GM23338 (cell line): Measurements from ENCODE around the gene NINJ1. TPM values are rescaled to one million over a fixed set of nuclear protein-coding genes. Genes with fewer than 3 reads are reported as not detected.
A peak's percentile ranks its signal among the peaks of the same experiment; 100 is the strongest.

Source experiments
- ATAC-seq: fragments of 200-7000 bp; cut with Tn5 transposase; 3 replicates; pipeline ENCODE4 v1.9.1; 2020
- DNase-seq: peaks from one replicate; pipeline ENCODE4 v3.0.0-alpha.2; 2015; ENCODE audit warnings: low spot score
- H2AFZ ChIP-seq: fragments of 200-600 bp; sonication (generic); 2 replicates; pipeline ENCODE4 v1.8.0; 2016; ENCODE audit warnings: antibody characterized with exemption, mild to moderate bottlenecking, moderate library complexity
- H3F3A ChIP-seq: fragments of 200-600 bp; sonication (generic); replicated peaks from 2 replicates; pipeline ENCODE4 v1.8.0; 2017; ENCODE audit warnings: antibody characterized with exemption, mixed run types, low read depth
- H3K27ac ChIP-seq: fragments of 200-600 bp; sonication (generic); 2 replicates; pipeline ENCODE4 v1.6.1; 2016; ENCODE audit warnings: low read depth
- H3K27me3 ChIP-seq: fragments of 200-600 bp; sonication (generic); 2 replicates; pipeline ENCODE4 v1.8.0; 2016; ENCODE audit warnings: mild to moderate bottlenecking, mixed run types, moderate library complexity; ENCODE audit not compliant: insufficient read depth
- H3K36me3 ChIP-seq: fragments of 200-600 bp; sonication (generic); 2 replicates; pipeline ENCODE4 v1.8.0; 2016; ENCODE audit warnings: mild to moderate bottlenecking; ENCODE audit not compliant: insufficient read depth
- H3K4me1 ChIP-seq: fragments of 200-600 bp; sonication (generic); 2 replicates; pipeline ENCODE4 v1.8.0; 2016; ENCODE audit warnings: mild to moderate bottlenecking, moderate library complexity; ENCODE audit not compliant: insufficient read depth
- H3K4me2 ChIP-seq: fragments of 200-600 bp; sonication (generic); 2 replicates; pipeline ENCODE4 v1.7.1; 2017; ENCODE audit warnings: mixed run types
- H3K4me3 ChIP-seq: fragments of 200-600 bp; sonication (generic); 2 replicates; pipeline ENCODE4 v1.6.1; 2016; ENCODE audit warnings: mixed run types
- H3K79me2 ChIP-seq: fragments of 200-600 bp; sonication (generic); replicated peaks from 2 replicates; pipeline ENCODE4 v1.8.0; 2017; ENCODE audit warnings: mild to moderate bottlenecking; ENCODE audit not compliant: insufficient read depth
- H3K9me2 ChIP-seq: fragments of 200-600 bp; sonication (generic); 2 replicates; pipeline ENCODE4 v1.8.0; 2017; ENCODE audit not compliant: insufficient read depth
- H4K20me1 ChIP-seq: fragments of 200-600 bp; sonication (generic); replicated peaks from 2 replicates; pipeline ENCODE4 v1.8.0; 2017; ENCODE audit warnings: mild to moderate bottlenecking; ENCODE audit not compliant: insufficient read depth
- H3K27ac Mint-ChIP-seq: 2 replicates; pipeline ENCODE4 v1.8.0; 2020; ENCODE audit warnings: inconsistent platforms, mild to moderate bottlenecking, moderate library complexity, mixed read lengths
- H3K27me3 Mint-ChIP-seq: 3 replicates; pipeline ENCODE4 v1.8.0; 2022; ENCODE audit warnings: low read depth, mild to moderate bottlenecking, moderate library complexity, mixed read lengths, inconsistent platforms; ENCODE audit not compliant: insufficient read depth, poor library complexity
- H3K36me3 Mint-ChIP-seq: 3 replicates; pipeline ENCODE4 v1.8.0; 2021; ENCODE audit warnings: low read depth, mild to moderate bottlenecking, inconsistent platforms, moderate library complexity, mixed read lengths
- H3K4me1 Mint-ChIP-seq: 3 replicates; pipeline ENCODE4 v1.8.0; 2020; ENCODE audit warnings: mild to moderate bottlenecking, inconsistent platforms, mixed read lengths
- H3K4me3 Mint-ChIP-seq: 3 replicates; pipeline ENCODE4 v1.8.0; 2021; ENCODE audit warnings: moderate library complexity, mild to moderate bottlenecking, inconsistent platforms, mixed read lengths
- H3K9me3 Mint-ChIP-seq: 3 replicates; pipeline ENCODE4 v1.8.0; 2020; ENCODE audit warnings: moderate library complexity, mild to moderate bottlenecking, inconsistent platforms, mixed read lengths
- CREB1 ChIP-seq: fragments of 250-450 bp; sonication (Bioruptor Pico); IDR thresholded peaks from 2 replicates; pipeline ENCODE4 v1.5.0; 2020; ENCODE audit warnings: low read depth, mild to moderate bottlenecking, moderate library complexity
- CTCF ChIP-seq, 2 experiments: fragments of 200-600 bp in 1 of 2; sonication (generic) in 1 of 2; conservative IDR thresholded peaks; 2 replicates each; pipeline versions ENCODE4 v1.5.1 to v1.6.1; 2016 to 2017; ENCODE audit warnings: antibody characterized with exemption in 2 of 2, low read depth in 2 of 2, mild to moderate bottlenecking in 2 of 2, moderate library complexity in 1 of 2
- EZH2 ChIP-seq: fragments of 200-600 bp; sonication (generic); IDR thresholded peaks from one replicate; pipeline ENCODE4 v1.8.0; 2017; ENCODE audit warnings: antibody characterized with exemption, mild to moderate bottlenecking, low read depth; ENCODE audit not compliant: unreplicated experiment
- EZH2phosphoT487 ChIP-seq: fragments of 200-600 bp; sonication (generic); IDR thresholded peaks from one replicate; pipeline ENCODE4 v1.8.1; 2018; ENCODE audit warnings: antibody characterized with exemption; ENCODE audit not compliant: unreplicated experiment
- JUNB ChIP-seq: IDR thresholded peaks from one replicate; pipeline ENCODE4 v1.6.1; 2016; ENCODE audit warnings: antibody characterized with exemption; ENCODE audit not compliant: unreplicated experiment
- NANOG ChIP-seq: IDR thresholded peaks from 2 replicates; pipeline ENCODE4 v1.6.1; 2016; ENCODE audit warnings: antibody characterized with exemption, borderline replicate concordance
- POLR2AphosphoS5 ChIP-seq: IDR thresholded peaks from 2 replicates; pipeline ENCODE4 v1.6.1; 2016; ENCODE audit warnings: antibody characterized with exemption, low read depth
- ZNF114 ChIP-seq: fragments of 250-450 bp; sonication (Bioruptor Pico); IDR thresholded peaks from 2 replicates; pipeline ENCODE4 v1.5.0; 2020; ENCODE audit warnings: mild to moderate bottlenecking, moderate library complexity
- ZNF462 ChIP-seq: fragments of 250-450 bp; sonication (Bioruptor Pico); IDR thresholded peaks from 2 replicates; pipeline ENCODE4 v1.5.0; 2020; ENCODE audit warnings: mild to moderate bottlenecking, moderate library complexity
- polyA plus RNA-seq: library from polyadenylated mRNA; unstranded; fragments of >200 nt; fragmentation: Nextera tagmentation; extraction: Ambion mirVana; gene quantifications from 2 replicates; pipeline ENCODE4 v1.2.1, GENCODE V29; 2016
- total RNA-seq: library from RNA; depleted of rRNA; stranded (reverse); fragments of >200 nt; shearing (Covaris generic); gene quantifications from 2 replicates; pipeline ENCODE4 v1.2.3, GENCODE V29; 2014

Gene NINJ1
- total and polyA plus RNA-seq, 2 experiments from 2014 or later, result 36.3 to 39.7 TPM

- TF ChIP-seq ZNF114 (CRISPR knock-in tag) (no peak), EZH2phosphoT487 (no peak), JUNB (no peak), NANOG (no peak), EZH2 (no peak), POLR2AphosphoS5 (no peak), CREB1 (no peak)
These were observed 21.8 kb upstream of the NINJ1 start (continued) for GRCh38 chr9:93155716-93156474.

- H3K4me1 Mint-ChIP-seq, result no peaks in the 10 kb centered on the region
These were observed 20.3 kb upstream of the NINJ1 start for GRCh38 chr9:93154293-93154903.

More at GRCh38 chr9:93154293-93154903, 20.3 kb upstream of the NINJ1 start:
- Histone ChIP-seq H3K4me1 (no peaks in the 10 kb centered on the region), H3K36me3 (no peaks in the 10 kb centered on the region), H4K20me1 (no peaks in the 10 kb centered on the region), H3K27ac (no peak overlapping the region), H3K79me2 (no peaks in the 10 kb centered on the region), H2AFZ (0 out of 2 replicates have a peak overlapping the region, but pooled peaks have one; percentile 72), H3K27me3 (no peaks in the 10 kb centered on the region), H3F3A (no peaks in the 10 kb centered on the region), H3K9me2 (no peaks in the 10 kb centered on the region), H3K4me3 (no peak overlapping the region), H3K4me2 (no peak overlapping the region)
- peaks cover 1% of the 10 kb centered on the region for H3K27me3 Mint-ChIP-seq
- TF ChIP-seq CTCF (conservative IDR thresholded peaks at IDR 0.05; ENCODE audit: low read depth in 2 of 2) (peak; percentile 93 to 94), ZNF462 (CRISPR knock-in tag) (no peak)
- DNase-seq, result peak; percentile 86
- peak; percentile 96 for ATAC-seq
- H3K9me3 Mint-ChIP-seq, result no peaks in the 10 kb centered on the region; the same call in 2 of the 3 replicates
- no peak overlapping the region for H3K27ac Mint-ChIP-seq
- no peak overlapping the region for H3K4me3 Mint-ChIP-seq
- no peaks in the 10 kb centered on the region for H3K36me3 Mint-ChIP-seq
